ENCODE data around the gene PTPN14. TPM values are rescaled to one million over a fixed set of nuclear protein-coding genes. Genes with fewer than 3 reads are reported as not detected.

Gene PTPN14
- total and polyA plus RNA-seq, 2 experiments from 2014 or later: 18.7 to 70.2 TPM

GRCh38 chr1:214516434-214517326 lies 34.7 kb downstream of the PTPN14 start:
- Histone ChIP-seq H3K27me3 (ENCODE audit: insufficient read depth) (no peaks in the 10 kb centered on the region), H3K4me2 (peak overlapping the region; percentile 67; the same call in 1 of the 2 replicates), H2AFZ (no peak overlapping the region), H3K36me3 (ENCODE audit: insufficient read depth) (no peaks in the 10 kb centered on the region), H3K79me2 (replicated peaks; ENCODE audit: insufficient read depth) (peaks cover 96% of the 10 kb centered on the region), H3K4me1 (ENCODE audit: insufficient read depth) (peaks cover 49% of the 10 kb centered on the region), H4K20me1 (replicated peaks; ENCODE audit: insufficient read depth) (peaks cover 53% of the 10 kb centered on the region), H3K4me3 (no peak overlapping the region), H3F3A (replicated peaks; ENCODE audit: low read depth) (no peaks in the 10 kb centered on the region), H3K9me2 (ENCODE audit: insufficient read depth) (no peaks in the 10 kb centered on the region), H3K27ac (ENCODE audit: low read depth) (no peak overlapping the region)
- no peak for DNase-seq (ENCODE audit: low spot score)
- no peak overlapping the region for H3K27ac Mint-ChIP-seq
- H3K4me1 Mint-ChIP-seq: peaks cover 43% of the 10 kb centered on the region
- no peak overlapping the region for H3K4me3 Mint-ChIP-seq
- peaks cover 4% of the 10 kb centered on the region; the same call in 2 of the 3 replicates for H3K9me3 Mint-ChIP-seq
- no peak for ATAC-seq
- H3K27me3 Mint-ChIP-seq (ENCODE audit: insufficient read depth, low read depth, poor library complexity): peaks cover 32% of the 10 kb centered on the region
- peaks cover 7% of the 10 kb centered on the region; the same call in 2 of the 3 replicates for H3K36me3 Mint-ChIP-seq (ENCODE audit: low read depth)
- no peak for TF ChIP-seq REST (IDR thresholded peaks at IDR 0.05; ENCODE audit: unreplicated experiment)
- TF ChIP-seq, protein P1, sequence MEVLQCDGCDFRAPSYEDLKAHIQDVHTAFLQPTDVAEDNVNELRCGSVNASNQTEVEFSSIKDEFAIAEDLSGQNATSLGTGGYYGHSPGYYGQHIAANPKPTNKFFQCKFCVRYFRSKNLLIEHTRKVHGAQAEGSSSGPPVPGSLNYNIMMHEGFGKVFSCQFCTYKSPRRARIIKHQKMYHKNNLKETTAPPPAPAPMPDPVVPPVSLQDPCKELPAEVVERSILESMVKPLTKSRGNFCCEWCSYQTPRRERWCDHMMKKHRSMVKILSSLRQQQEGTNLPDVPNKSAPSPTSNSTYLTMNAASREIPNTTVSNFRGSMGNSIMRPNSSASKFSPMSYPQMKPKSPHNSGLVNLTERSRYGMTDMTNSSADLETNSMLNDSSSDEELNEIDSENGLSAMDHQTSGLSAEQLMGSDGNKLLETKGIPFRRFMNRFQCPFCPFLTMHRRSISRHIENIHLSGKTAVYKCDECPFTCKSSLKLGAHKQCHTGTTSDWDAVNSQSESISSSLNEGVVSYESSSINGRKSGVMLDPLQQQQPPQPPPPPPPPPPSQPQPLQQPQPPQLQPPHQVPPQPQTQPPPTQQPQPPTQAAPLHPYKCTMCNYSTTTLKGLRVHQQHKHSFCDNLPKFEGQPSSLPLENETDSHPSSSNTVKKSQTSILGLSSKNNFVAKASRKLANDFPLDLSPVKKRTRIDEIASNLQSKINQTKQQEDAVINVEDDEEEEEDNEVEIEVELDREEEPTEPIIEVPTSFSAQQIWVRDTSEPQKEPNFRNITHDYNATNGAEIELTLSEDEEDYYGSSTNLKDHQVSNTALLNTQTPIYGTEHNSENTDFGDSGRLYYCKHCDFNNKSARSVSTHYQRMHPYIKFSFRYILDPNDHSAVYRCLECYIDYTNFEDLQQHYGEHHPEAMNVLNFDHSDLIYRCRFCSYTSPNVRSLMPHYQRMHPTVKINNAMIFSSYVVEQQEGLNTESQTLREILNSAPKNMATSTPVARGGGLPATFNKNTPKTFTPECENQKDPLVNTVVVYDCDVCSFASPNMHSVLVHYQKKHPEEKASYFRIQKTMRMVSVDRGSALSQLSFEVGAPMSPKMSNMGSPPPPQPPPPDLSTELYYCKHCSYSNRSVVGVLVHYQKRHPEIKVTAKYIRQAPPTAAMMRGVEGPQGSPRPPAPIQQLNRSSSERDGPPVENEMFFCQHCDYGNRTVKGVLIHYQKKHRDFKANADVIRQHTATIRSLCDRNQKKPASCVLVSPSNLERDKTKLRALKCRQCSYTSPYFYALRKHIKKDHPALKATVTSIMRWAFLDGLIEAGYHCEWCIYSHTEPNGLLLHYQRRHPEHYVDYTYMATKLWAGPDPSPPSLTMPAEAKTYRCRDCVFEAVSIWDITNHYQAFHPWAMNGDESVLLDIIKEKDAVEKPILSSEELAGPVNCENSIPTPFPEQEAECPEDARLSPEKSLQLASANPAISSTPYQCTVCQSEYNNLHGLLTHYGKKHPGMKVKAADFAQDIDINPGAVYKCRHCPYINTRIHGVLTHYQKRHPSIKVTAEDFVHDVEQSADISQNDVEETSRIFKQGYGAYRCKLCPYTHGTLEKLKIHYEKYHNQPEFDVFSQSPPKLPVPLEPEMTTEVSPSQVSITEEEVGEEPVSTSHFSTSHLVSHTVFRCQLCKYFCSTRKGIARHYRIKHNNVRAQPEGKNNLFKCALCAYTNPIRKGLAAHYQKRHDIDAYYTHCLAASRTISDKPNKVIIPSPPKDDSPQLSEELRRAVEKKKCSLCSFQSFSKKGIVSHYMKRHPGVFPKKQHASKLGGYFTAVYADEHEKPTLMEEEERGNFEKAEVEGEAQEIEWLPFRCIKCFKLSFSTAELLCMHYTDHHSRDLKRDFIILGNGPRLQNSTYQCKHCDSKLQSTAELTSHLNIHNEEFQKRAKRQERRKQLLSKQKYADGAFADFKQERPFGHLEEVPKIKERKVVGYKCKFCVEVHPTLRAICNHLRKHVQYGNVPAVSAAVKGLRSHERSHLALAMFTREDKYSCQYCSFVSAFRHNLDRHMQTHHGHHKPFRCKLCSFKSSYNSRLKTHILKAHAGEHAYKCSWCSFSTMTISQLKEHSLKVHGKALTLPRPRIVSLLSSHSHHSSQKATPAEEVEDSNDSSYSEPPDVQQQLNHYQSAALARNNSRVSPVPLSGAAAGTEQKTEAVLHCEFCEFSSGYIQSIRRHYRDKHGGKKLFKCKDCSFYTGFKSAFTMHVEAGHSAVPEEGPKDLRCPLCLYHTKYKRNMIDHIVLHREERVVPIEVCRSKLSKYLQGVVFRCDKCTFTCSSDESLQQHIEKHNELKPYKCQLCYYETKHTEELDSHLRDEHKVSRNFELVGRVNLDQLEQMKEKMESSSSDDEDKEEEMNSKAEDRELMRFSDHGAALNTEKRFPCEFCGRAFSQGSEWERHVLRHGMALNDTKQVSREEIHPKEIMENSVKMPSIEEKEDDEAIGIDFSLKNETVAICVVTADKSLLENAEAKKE (CRISPR knock-in tag; IDR thresholded peaks at IDR 0.05): no peak
- TF ChIP-seq NANOG (IDR thresholded peaks at IDR 0.05; ENCODE audit: borderline replicate concordance): no peak
- TF ChIP-seq ZNF331 (CRISPR knock-in tag; IDR thresholded peaks at IDR 0.05; ENCODE audit: low read depth): no peak
- no peak for TF ChIP-seq JUNB (IDR thresholded peaks at IDR 0.05; ENCODE audit: unreplicated experiment)
- TF ChIP-seq EZH2phosphoT487 (IDR thresholded peaks at IDR 0.05; ENCODE audit: unreplicated experiment): no peak
- TF ChIP-seq POLR2AphosphoS5 (IDR thresholded peaks at IDR 0.05; ENCODE audit: low read depth): no peak

All from GM23338 (cell line).